ENCODE measurements around the gene ULBP3.
"Not testable (repeated sequence)": the region's sequence is repeated elsewhere in the genome, so short reads cannot be mapped to it uniquely, and the experiment has no call there.

Gene ULBP3

DNA sequence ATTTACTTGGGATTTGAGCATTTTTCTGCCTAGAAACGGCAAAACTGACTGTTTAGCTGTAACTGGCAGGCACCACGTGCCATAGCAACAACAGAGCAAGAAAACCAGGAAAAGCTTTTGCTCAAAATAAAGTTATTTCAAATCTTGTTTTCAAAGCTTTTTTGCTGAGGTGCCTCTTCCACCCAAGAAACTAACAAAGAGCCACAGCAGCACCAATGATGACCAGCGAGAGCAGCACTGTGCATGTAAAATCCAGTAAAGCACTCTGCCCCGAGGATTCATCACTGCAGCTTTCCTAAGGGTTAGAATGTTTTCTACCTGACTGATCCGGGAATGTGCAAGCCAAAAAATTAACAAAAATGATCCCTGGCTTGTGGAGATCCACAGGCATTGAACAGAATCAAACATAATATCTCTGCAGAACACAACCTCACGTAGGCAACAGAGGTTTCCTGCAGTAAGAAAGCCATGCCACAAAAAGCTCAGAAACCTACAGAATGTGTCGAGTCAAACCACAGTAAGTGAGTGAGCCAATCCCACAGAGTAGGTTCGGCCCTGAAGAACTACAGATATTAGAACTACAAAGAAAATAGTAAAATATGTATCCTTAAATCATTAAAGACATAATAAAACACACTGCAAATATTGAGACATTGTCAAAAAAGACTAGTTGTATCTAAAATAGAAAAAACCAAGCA lies 7.4 kb upstream of the ULBP3 start:
- DNase-seq (ENCODE audit: low read depth): no peak

- no peak for DNase-seq (ENCODE audit: low read depth)
Measured at GRCh38 chr6:150075034-150075421, 6.1 kb upstream of the ULBP3 start.

DNA sequence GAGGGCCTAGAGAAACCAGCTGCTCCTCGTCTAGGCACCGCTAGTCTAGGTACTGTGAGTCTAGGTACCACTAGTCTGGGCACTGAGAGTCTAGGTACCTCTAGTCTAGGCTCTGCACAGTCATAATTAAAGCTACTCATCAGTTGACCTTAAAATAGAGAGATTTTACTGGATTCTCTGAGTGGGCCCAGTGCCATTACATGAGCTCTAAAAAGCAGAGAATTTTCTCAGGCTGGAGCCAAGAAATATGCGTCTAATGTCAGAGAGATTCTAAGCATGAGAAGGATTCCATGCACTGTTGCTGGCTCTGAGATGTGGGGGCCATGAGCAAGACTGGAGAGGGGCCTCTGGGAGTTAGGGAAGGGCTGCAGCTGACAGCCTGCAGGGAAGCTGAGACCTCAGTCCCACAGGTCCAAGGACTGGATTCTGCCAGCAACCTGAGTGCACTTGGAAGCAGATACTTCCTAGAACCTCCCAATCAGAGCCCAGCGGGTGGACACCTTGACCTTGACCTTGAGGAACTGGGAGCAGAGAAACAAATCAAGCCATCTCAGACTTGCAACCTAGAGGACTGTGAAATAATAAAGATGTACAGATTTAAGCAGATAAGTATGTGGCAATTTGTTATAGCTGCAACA lies 5.6 kb upstream of the ULBP3 start:
- not testable (repeated sequence) for DNase-seq (ENCODE audit: low read depth)

GRCh38 chr6:150072201-150072600 lies 3.3 kb upstream of the ULBP3 start:
- peak; percentile 24 for DNase-seq (ENCODE audit: low read depth)

DNA sequence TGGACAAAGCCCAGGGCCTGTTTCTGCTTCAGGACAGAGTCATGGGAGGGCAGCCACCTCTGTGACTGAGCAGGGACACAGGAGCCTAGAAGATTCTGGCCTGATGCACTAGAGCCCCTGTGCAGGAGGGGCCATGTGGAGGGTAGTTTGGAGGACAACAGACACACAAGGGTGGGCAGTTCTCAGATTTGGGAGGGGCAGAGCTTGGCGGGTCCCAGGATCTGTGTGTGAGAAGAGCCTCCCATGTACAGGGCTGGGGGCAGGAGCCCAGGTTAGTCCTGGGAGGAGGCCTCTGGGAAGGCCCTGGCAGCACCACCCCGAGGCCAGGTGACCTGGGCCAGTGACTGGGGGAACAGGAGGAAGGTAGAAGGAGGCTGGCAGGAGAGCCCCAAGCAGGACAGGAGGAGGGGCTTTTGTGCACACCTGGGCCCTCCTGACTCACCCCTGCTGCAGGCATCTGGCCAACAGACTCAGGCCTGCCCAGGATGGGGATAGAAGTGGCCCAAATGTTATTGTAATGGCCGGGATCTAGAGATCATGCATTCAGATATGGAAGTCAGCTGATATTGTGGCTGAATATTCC lies 1.4 kb upstream of the ULBP3 start:
- DNase-seq (ENCODE audit: low read depth): no peak

DNA sequence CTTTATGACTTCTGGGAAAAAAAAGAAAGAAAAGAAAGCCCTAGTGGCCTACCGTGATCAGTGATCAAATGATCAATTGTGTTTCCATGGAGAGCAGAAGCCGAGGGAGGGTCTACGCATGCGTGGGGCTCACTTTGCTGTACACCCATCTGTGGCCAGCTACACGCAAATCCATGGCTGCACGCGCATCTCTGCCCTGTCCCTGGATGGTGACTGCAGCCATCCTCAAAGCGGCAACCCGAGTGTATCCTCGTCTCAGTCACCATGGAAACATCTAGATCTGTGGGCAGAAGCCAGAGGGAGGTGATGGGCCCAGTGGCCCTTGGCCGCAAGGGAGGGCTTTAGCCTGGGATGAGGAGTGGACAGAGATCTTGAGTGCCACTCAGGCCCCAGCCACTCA lies 785 bp upstream of the ULBP3 start:
- no peak for DNase-seq (ENCODE audit: low read depth)

- no peak for DNase-seq (ENCODE audit: low read depth)
Measured at GRCh38 chr6:150068151-150068550, 770 bp downstream of the ULBP3 start.

DNA sequence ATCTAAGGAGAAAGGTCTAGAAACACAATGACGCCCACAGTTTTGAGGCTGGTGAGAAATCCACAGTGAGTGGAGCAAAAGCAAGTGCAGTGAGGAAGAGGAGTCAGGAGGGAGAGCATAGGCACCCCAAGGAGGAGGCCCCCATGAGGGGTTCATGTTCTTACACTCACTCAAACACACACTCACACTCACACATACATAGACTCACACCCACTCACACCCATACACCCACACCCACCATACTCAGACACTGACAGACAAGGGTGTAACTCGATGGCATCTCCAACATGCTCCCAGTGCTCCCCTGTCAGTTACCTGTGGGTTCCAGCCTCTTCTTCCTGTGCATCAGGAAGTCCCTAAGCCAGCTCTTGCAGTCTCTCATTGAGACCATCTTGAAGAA lies 3.8 kb downstream of the ULBP3 start:
- no peak for DNase-seq (ENCODE audit: low read depth)

GRCh38 chr6:150063640-150064039 lies 5.3 kb downstream of the ULBP3 start:
- DNase-seq (ENCODE audit: low read depth): no peak

GRCh38 chr6:150059973-150060372 lies 8.9 kb downstream of the ULBP3 start:
- DNase-seq (ENCODE audit: low read depth): not testable (repeated sequence)

DNA sequence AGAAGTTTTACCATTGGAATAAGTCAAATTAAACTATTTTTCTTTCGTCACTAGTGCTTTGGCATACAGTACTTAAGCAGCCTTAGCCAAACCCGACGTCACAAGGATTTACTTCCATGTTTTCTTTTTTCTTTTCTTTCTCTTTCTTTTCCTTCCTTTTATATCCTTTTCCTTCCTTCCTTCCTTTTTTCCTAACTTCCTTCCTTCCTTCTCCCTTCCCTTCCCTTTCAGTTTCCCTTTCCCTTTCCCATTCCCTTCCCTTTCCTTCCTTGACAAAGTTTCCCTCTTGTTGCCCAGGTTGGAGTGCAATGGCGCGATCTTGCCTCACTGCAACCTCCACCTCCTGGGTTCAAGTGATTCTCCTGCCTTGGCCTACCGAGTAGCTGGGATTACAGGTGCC lies 9.9 kb downstream of the ULBP3 start:
- no peak for DNase-seq (ENCODE audit: low read depth)

DNA sequence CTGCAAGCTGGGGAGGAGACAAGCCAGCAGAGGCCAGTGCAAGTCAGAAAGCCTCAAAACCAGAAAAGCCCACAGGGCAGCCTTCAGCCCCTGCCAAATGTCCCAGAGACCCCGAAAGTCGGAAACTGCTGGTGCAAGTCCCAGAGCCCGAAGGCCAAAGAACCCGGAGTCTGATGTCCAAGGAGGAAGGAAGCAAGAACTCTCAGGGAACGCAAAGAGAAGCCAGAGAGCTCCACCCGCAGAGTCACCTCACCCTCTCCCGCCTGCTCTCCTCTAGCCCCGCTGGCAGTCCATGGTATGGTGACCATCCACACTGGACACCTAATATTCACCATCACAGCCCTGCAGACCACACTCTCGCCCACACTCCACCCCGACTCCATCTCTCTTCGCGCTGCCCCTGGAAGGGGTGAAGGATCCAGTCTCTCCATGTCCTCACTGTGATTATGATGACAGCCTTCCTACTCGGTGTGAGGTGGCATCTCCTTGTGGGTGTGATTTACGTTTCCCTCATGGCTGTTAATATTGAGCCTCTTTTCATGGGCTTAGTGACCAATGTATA lies 10.6 kb downstream of the ULBP3 start:
- no peak for DNase-seq (ENCODE audit: low read depth)

DNA sequence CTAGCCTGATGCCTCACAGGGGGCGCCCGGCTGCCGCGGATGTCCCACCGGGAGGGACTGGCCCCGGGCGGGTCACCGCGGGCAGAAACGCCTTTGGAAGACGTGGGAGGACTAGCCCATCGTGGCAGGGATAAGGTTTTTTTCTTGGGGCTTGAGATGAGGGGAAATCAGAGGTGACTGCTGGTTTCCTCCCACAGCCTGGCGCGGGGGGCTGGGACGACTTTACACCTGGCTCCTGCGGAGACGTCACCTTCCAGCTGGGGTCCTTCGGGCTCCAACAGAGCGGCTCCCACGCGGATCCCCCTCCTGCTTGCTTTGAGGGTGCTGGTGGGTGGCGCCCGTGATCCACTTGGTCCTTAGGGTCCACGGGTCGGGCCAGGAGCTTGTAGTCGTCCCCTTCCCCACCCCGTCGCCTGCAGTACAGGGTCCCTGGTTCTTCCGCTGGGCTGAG lies 11.4 kb downstream of the ULBP3 start:
- DNase-seq (ENCODE audit: low read depth): no peak

GRCh38 chr6:150056916-150057315 lies 12.0 kb downstream of the ULBP3 start:
- DNase-seq (ENCODE audit: low read depth): no peak

GRCh38 chr6:150056156-150056555 lies 12.8 kb downstream of the ULBP3 start:
- no peak for DNase-seq (ENCODE audit: low read depth)

GRCh38 chr6:150055131-150055530 lies 13.8 kb downstream of the ULBP3 start:
- DNase-seq (ENCODE audit: low read depth): no peak

GRCh38 chr6:150053450-150053849 lies 15.5 kb downstream of the ULBP3 start:
- no peak for DNase-seq (ENCODE audit: low read depth)

- DNase-seq (ENCODE audit: low read depth): no peak
Measured at GRCh38 chr6:150050846-150051245, 18.1 kb downstream of the ULBP3 start.

DNA sequence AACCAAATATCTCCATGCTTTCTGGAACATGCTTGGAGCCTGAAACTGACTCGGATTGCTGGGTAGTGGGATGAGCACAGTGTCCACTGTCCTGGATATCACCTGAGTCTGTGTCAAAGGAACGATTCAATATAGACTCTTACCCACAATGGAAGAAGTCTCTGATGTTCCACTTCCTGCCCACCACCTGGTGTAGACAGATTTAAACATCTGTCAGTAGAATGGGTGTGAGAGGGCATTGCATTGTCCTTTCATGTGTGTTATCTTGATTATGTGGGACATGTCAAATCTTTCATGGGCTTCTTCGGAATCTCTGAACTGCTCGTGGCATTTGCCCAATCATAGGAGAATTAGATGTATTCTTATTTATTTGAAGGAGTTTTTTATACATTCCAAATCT lies 20.8 kb downstream of the ULBP3 start:
- no peak for DNase-seq (ENCODE audit: low read depth)

DNA sequence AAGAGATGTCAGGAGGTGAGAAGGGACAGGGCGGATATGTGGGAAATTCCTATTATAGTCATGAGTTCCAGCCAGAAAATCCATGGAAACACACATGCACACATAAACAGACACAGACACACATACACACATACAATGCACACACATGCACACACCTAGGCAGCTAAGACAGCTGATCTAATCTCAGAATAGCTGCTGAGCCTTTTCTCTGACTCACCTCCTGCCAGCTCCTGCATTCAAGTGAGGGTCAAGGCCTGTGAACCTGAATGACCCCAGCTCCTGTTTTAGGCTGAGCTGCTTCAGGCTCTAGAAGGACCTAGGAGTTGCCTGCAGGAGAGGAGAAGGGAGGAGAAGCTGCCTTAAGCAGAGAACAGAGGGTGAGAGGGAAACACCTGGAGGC lies 22.0 kb downstream of the ULBP3 start:
- DNase-seq (ENCODE audit: low read depth): no peak

- no peak for DNase-seq (ENCODE audit: low read depth)
Measured at GRCh38 chr6:150044621-150045145, 24.2 kb downstream of the ULBP3 start.

- no peak for DNase-seq (ENCODE audit: low read depth)
Measured at GRCh38 chr6:150043501-150044412, 25.2 kb downstream of the ULBP3 start.
